ENCODE results near the gene CNTLN.
"Not testable (repeated sequence)": the region's sequence is repeated elsewhere in the genome, so short reads cannot be mapped to it uniquely, and the experiment has no call there.

CNTLN gene

DNA sequence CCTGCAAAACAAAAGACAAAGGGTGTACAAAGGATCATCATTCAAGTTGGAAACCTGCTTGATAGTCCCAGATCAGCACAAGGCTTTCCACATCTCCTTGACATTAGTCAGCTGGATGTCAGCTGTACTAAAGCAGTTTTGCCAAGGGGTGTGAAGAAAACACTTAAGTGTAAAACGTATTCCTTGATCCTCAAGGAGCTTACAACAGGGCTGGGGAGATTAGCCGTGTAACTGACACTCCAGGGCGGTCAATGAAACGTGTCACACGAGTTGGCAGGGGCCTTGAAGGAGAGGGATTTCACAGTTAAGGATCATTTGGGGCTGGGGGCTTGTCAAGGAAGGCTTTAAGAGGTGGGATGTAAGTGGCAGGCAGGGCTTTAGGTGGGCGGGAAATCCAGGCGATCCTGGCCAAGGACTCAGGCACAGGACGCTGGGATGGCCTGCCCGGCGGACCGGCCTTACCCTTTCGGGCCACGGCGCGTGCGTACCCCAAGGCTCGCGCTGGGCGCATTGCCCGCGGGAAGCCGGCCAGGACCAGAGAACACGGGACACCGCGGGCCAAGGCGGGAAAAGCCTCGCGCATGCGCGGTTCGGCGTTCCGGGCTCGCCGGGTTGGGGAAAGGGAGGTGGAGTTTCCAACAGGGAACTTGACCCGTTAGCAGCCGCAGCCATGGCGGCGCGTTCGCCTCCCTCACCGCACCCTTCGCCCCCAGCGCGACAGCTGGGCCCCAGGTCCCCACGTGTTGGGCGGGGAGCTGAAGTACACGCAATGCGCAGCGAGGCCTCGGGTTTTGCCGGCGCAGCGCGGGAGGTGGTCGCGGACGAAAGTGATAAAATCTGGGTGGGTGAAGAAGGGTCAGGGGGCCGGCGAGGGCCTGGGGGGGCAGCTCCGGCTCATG is at the start of gene CNTLN:
Gene CNTLN, plus strand, starts transcription at position 645 of the 899 bp plus-strand sequence. Its CDS starts 26 bp downstream, at position 671.
- peak; percentile 87 for DNase-seq

GRCh38 chr9:17088566-17088965 is 46.3 kb upstream of the CNTLN start:
- no peak for DNase-seq

DNA sequence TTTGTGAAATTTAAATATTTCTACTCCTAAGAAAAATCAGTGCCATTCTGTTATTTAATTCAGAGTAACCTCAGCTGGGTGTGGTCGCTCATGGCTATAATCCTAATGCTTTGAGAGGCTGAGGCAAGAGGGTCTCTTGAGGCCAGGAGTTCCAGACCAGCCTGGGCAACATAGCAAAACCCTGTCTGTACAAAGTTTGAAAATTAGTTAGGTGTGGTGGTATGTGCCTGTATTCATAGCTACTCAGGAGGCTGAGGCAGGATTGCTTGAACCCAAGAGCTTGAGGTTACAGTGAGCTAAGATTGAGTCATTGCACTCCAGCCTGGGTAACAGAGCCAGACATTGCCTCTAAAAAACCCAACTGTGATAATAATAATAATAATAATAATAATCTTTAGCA is 44.8 kb upstream of the CNTLN start:
- no peak for DNase-seq

GRCh38 chr9:17116400-17116837 is 18.4 kb upstream of the CNTLN start:
- DNase-seq: no peak

DNA sequence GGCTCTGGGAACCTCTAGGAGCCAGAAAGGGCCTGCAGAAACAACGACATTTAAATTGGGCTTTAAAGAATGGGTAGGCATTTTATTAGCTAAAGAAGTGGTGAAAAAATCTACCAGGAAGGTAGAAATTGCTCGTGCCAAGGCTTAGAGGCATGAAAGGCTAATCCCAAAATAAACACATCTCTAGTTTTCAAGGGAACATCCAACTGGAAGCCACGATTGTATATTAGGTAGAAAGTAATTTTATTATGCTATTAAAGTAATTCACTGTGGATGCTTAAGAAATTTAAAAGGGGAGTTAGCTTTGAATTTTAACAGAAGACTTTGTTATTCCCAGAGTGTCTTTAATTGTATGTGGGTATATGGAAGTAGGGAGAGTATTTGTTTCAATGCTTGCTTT is 17.5 kb upstream of the CNTLN start:
- DNase-seq: no peak

DNA sequence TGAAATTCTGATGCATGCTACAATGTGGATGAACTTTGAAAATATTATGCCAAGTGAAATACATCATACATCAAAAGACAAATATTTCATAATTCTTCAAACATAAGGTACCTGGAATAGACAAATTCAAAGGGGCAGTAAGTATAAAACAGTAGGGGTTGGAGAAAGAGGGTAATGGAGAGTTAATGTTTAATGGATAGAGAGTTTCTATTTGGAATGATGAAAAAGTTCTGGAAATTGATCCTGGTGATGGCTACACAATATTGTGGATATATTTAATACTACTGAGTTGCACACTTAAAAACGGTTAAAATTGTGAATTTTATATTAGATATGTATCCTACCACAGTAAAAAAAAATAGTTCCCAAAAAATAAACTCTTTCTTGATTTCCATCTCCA is 14.6 kb upstream of the CNTLN start:
- DNase-seq: no peak

DNA sequence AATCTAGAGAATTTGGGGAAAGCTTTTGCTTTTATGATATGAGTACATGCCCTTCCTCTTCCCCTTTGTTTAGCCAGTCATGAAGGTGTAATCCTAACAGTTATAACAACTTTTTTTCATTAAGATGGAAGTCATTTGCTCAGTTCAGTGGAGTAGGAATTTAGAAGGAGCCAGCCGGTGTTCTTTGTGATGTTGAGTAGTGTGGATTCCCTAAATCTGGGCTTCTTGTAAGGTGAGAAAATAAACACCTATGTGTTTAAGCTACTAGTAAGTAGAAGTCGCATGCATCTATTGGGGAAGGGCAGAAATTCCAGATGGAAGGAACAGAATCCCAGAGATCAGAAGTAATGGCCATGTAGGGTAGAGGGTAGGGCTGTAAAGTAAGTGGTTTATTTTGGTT is 13.6 kb upstream of the CNTLN start:
- no peak for DNase-seq

GRCh38 chr9:17130291-17130690 is 4.5 kb upstream of the CNTLN start:
- DNase-seq: no peak

GRCh38 chr9:17130725-17131124 is 4.1 kb upstream of the CNTLN start:
- no peak for DNase-seq

DNA sequence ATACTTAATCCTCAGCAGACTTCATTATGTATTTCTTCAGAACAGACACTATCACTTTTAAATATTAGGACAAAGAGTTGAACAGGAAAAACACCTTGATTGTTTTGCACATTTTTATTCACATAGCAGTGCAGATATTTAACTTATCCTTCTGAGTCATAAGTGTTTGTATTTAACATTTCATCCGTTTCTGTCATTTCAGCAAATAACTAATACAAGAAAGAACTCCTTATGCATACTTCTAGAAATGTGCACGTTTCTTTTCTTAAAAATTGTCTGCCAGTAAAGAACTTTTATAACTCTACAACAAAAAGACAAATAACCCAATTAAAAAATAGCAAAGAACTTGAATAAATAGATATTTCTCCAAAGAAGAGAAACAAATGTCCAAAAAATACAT is 3.3 kb upstream of the CNTLN start:
- no peak for DNase-seq

DNA sequence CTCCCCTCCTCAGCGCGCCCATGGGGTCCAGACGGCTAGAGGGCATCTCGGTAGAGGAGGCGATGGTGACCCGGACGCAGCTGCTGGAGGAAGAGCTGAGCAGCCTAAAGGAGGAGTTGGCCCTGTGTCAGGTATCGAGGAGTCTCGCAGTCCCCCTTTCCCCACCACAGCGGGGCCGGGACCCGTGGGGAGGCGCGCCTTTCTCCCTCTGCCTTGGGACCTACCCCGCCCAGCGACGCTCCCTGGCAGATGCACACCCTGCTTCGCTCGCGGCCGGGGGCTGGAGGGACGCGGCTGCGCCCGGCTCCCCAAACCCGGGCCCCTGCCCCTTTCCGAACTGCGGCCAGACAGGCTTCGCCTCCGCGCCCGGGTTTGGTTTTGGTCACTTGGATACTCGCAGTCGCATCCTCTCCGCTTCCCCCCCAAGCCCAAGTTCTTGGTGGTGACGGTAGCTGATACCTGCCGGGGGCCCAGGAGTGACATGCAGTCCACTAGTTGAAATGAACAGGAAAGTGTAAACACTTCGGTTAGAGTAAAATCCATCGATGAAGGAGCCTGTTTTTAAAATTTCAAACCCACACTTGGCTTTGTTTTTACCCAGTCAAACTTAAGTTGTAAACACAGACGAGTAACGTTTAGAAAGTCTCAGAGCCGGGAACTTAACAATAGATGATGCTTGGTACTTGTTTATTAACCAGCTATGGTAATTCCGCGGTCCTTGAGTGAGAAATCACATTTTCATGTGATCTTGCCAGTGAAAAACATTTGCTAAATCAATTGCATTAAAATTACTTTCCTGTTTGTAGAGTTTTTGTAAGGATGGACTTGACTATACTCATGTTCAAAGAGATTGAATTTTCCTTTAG is 688 bp downstream of the CNTLN start:
- DNase-seq: peak; percentile 71

DNA sequence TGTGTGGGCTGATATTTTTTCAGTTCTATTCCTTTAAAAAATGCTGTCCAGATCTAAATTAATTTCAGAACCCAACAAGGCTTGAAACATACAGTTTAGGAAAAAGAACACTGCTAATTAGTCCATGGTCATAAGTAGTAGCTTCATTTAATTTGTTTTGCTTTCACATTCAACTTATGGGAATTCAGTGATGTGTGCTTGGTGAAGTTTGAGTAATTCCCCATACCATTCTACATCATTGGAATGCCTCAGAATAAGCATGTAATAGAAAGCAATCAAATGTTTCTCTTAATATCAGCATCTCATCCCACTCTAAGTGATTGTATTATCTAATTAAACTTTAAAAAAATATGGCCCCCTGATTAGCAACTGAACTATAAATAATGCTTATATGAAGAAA is 2.7 kb downstream of the CNTLN start:
- no peak for DNase-seq

DNA sequence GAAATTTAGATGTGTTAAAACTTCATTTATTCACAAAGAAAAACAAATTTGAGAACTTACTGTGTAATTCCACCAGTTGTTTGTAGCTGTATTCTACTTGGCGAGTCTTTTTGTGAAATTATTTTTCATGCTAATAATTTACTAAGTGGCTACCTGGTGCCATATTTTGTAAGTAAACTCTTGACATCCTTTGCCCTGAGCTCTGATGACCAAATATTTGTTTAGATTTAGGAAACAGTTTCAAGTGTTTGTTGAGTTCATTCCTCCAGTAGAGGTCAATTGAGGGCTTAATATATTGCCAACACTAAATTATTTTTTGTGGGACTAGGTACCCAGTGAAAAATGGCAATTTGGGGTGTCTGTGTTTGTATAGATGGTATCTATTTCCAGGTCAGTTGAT is 3.7 kb downstream of the CNTLN start:
- DNase-seq: no peak

DNA sequence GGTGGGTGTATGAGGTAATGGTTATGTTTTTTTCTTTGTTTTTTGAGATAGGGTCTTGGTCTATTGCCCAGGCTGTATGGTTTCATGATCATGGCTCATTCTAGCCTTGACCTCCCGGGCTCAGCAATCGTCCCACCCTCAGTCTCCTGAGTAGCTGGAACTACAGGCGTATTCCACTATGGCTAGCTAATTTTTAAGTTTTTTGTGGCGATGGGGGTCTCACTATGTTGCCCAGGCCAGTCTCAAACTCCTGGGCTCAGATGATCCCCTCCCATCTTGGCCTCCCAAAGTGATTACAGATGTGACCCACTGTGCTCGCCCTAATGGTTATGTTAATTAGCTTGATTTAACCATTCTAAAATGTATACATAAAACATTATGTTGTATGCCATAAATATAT is 5.6 kb downstream of the CNTLN start:
- no peak for DNase-seq

GRCh38 chr9:17148324-17148723 is 13.5 kb downstream of the CNTLN start:
- no peak for DNase-seq

GRCh38 chr9:17159469-17159868 is 24.6 kb downstream of the CNTLN start:
- DNase-seq: no peak

DNA sequence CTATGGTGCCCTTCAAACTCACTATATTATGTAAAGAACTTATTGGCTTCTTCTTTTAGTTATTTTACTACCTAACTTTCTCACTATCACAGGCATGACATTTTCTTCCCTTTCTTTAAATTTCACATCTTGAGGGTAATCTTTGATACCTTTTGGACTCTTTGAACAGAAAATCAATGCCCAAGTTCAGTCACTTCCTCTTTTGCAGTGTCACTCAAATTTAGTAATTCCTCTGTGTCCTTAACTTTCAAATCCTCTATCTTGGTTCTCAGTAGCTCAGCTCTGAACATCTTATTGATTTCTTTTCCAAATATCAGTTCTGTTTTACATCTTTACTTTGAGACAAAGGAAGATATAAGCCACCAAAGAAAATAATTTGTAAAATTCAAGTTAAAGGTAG is 25.5 kb downstream of the CNTLN start:
- no peak for DNase-seq

- no peak for DNase-seq
These were observed 30.9 kb downstream of the CNTLN start for GRCh38 chr9:17165764-17166163.

DNA sequence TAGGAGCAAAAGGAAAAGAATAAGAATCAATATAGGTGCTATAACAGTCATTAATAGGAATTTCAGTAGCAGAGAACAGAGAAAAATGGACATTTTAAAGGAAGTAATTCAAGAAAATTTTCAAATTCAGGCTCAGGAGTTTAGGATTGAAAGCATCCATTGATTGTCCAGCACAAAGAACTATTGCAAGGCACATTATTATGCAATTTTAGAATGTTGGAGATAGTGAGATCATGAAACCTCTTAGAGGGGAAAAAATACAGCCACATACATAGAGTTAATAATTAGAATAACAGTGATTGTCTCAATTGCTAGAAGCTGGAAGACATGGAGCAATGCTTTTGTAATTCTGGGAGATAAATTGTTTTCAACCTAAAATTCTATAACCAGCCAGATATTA is 31.5 kb downstream of the CNTLN start:
- DNase-seq: no peak

DNA sequence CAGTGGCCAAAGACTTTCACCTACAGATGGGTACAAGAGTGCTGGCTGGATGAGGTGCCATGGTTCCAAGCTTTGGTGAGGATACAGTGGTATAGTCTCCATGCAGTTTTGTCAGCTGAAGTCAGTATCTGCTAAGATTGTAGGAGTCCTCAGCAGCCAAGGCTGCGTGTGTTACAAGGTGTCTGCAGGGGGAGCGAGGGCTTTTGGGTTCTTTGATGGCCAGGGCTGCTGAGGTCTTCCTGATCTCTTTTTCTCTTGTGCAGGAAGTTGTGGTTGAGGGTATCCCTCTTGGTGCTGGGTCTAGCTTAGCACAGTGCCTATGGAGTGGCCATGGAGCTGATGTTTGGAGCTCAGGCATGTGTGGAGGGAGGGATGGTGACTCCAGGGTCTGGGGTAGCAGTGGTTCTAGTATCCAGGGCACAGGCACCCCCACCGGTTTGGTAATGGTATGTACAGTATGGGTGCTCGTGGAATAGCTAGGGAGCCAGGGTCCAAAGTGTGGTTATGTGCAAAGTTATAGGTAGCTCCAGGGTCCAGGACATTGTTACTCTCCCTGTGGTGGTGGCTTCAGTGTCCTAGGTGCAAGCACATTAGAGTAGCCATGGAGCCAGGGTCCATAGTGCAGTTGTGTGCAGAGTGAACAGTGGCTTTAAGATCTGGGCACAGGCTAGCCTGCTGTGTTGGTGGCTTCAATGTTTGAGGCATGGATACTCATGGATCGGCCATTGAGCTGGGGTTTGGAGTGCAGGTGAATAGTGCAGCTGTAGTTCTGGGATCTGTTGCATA is 36.7 kb downstream of the CNTLN start:
- no peak for DNase-seq

DNA sequence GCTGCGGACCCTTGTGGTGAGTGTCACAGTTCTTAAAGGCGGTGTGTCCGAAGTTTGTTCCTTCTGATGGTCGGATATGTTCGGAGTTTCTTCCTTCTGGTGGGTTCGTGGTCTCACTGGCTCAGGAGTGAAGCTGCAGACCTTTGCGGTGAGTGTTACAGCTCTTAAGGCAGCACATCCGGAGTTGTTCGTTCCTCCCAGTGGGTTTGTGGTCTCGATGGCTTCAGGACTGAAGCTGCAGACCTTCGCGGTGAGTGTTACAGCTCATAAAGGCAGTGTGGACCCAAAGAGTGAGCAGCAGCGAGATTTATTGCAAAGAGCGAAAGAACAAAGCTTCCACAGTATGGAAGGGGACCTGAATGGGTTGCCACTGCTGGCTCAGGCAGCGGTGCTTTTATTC is 42.7 kb downstream of the CNTLN start:
- DNase-seq: not testable (repeated sequence)

GRCh38 chr9:17185481-17186029 is 50.7 kb downstream of the CNTLN start:
- no peak for DNase-seq

DNA sequence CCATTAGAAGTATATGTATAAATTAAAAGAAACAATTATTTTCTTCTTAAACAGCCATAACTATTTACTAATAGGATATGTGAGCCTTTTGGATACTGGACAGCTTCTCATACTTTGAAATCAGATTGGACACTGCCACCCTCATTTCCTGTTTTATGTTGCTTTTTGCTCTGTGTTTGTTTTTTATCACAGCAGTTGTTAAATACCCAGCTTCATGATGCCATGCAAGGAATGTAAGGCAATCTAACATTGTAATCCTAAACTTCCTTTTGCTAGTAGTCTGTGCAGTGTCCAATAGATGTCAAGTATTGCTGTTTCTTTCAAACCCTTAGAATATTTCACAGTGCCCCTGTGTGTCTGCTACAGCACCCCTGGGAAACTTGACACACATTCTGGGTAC is 56.2 kb downstream of the CNTLN start:
- DNase-seq: no peak
